MCF 10A (cell line): Measurements from ENCODE around the gene TMEM131. TPM values are rescaled to one million over a fixed set of nuclear protein-coding genes. Genes with fewer than 3 reads are reported as not detected.

Experiments
- BruUV-seq: library from RNA; stranded (reverse); fragments of 400-500 nt; replicated peaks from 2 replicates; lab custom pipeline; 2021; lab: Mats Ljungman, UMichigan
- CTCF ChIA-PET: fragments of 300-600 bp; sonication (Branson Sonifier 250); formaldehyde crosslinking; extraction: SDS; loops from one replicate; lab custom pipeline; 2021; ENCODE audit warnings: antibody characterized with exemption, inconsistent platforms; lab: Yijun Ruan, JAX
- POLR2A ChIA-PET: fragments of 300-600, 350-650 bp; sonication (Branson Sonifier 250); formaldehyde crosslinking; extraction: SDS; loops from one replicate; lab custom pipeline; 2020; ENCODE audit warnings: antibody characterized with exemption, inconsistent platforms; lab: Yijun Ruan, JAX
- DNase-seq: peaks from one replicate; pipeline ENCODE4 v3.0.0-alpha.2; 2018; ENCODE audit not compliant: unreplicated experiment
- H3K27ac Mint-ChIP-seq: one replicate; pipeline ENCODE4 v1.8.0; 2022; ENCODE audit warnings: mild to moderate bottlenecking, low read depth, mixed read lengths; ENCODE audit not compliant: unreplicated experiment
- H3K27me3 Mint-ChIP-seq: one replicate; pipeline ENCODE4 v1.8.0; 2022; ENCODE audit warnings: mixed read lengths; ENCODE audit not compliant: insufficient read depth, unreplicated experiment
- H3K36me3 Mint-ChIP-seq: one replicate; pipeline ENCODE4 v1.8.0; 2022; ENCODE audit warnings: mild to moderate bottlenecking, moderate library complexity, mixed read lengths; ENCODE audit not compliant: insufficient read depth, unreplicated experiment
- H3K4me1 Mint-ChIP-seq: one replicate; pipeline ENCODE4 v1.8.0; 2022; ENCODE audit warnings: mixed read lengths; ENCODE audit not compliant: insufficient read depth, unreplicated experiment
- H3K4me3 Mint-ChIP-seq: one replicate; pipeline ENCODE4 v1.8.0; 2022; ENCODE audit warnings: mild to moderate bottlenecking, moderate library complexity, mixed read lengths; ENCODE audit not compliant: unreplicated experiment
- H3K9me3 Mint-ChIP-seq: one replicate; pipeline ENCODE4 v1.8.0; 2022; ENCODE audit warnings: mixed read lengths; ENCODE audit not compliant: unreplicated experiment
- CTCF ChIP-seq: fragments of 200-600 bp; IDR thresholded peaks from one replicate; pipeline ENCODE4 v1.8.0; 2022; ENCODE audit warnings: antibody characterized with exemption, mild to moderate bottlenecking; ENCODE audit not compliant: unreplicated experiment
- intact Hi-C: fragments of 100-400 bp; cut with micrococcal nuclease; formaldehyde crosslinking; loops from 2 replicates; pipeline ENCODE4 v1.14.1; 2022
- total RNA-seq: library from RNA; stranded (reverse); gene quantifications from 2 replicates; pipeline ENCODE4 v1.2.3, GENCODE V29; 2022

Gene TMEM131
- total RNA-seq, 1 experiment from 2014 or later: 42.2 TPM

- no peak overlapping the region for H3K27ac Mint-ChIP-seq
- no peak for TF ChIP-seq CTCF
- H3K9me3 Mint-ChIP-seq: peaks cover 17% of the 10 kb centered on the region
- H3K4me3 Mint-ChIP-seq: no peak overlapping the region
- DNase-seq: no peak
- ChIA-PET CTCF (no interaction called here), POLR2A (no interaction called here)
- no peaks in the 10 kb centered on the region for H3K27me3 Mint-ChIP-seq
- H3K36me3 Mint-ChIP-seq: peaks cover 4% of the 10 kb centered on the region
- intact Hi-C loops: no loop called here
- no peaks in the 10 kb centered on the region for H3K4me1 Mint-ChIP-seq
- BruUV-seq: no TSS peak
These were observed 44.7 kb upstream of the TMEM131 start for GRCh38 chr2:98040331-98040939.

- intact Hi-C loops: no loop called here
These were observed 43.5 kb upstream of the TMEM131 start for GRCh38 chr2:98039085-98039756.

GRCh38 chr2:98037666-98038336 is 42.1 kb upstream of the TMEM131 start:
- intact Hi-C loops: no loop called here
- Mint-ChIP-seq H3K36me3 (no peaks in the 10 kb centered on the region), H3K4me1 (no peaks in the 10 kb centered on the region), H3K9me3 (no peaks in the 10 kb centered on the region), H3K27ac (no peak overlapping the region), H3K27me3 (no peaks in the 10 kb centered on the region), H3K4me3 (no peak overlapping the region)
- no peak for TF ChIP-seq CTCF
- DNase-seq: no peak
- no TSS peak for BruUV-seq
- ChIA-PET POLR2A (no interaction called here), CTCF (interaction anchor here (0.5 kb wide), 1 partner anchor 56 kb away, joined by 3 read pairs; no protein-coding TSS in a partner anchor)

More at GRCh38 chr2:98039085-98039756, 43.5 kb upstream of the TMEM131 start:
- Mint-ChIP-seq H3K27me3 (no peaks in the 10 kb centered on the region), H3K27ac (no peak overlapping the region), H3K36me3 (no peaks in the 10 kb centered on the region), H3K4me1 (no peaks in the 10 kb centered on the region), H3K9me3 (peaks cover 6% of the 10 kb centered on the region), H3K4me3 (no peak overlapping the region)
- no TSS peak for BruUV-seq
- no peak for DNase-seq
- ChIA-PET POLR2A (interaction anchor here (0.6 kb wide), 1 partner anchor 219 kb away, joined by 3 read pairs; no protein-coding TSS in a partner anchor), CTCF (no interaction called here)
- no peak for TF ChIP-seq CTCF

- no peaks in the 10 kb centered on the region for H3K4me1 Mint-ChIP-seq
- no peak for TF ChIP-seq CTCF
- H3K4me3 Mint-ChIP-seq: no peak overlapping the region
- no peaks in the 10 kb centered on the region for H3K9me3 Mint-ChIP-seq
- no peak overlapping the region for H3K27ac Mint-ChIP-seq
- BruUV-seq: no TSS peak
- CTCF ChIA-PET: interaction anchor here (0.5 kb wide), 1 partner anchor 55 kb away, joined by 3 read pairs; no protein-coding TSS in a partner anchor
- no peak for DNase-seq
- H3K36me3 Mint-ChIP-seq: no peaks in the 10 kb centered on the region
- POLR2A ChIA-PET: interaction anchor here (0.6 kb wide), 1 partner anchor 13 kb away, joined by 5 read pairs; no protein-coding TSS in a partner anchor
- intact Hi-C loops: no loop called here
- no peaks in the 10 kb centered on the region for H3K27me3 Mint-ChIP-seq
These were observed 41.5 kb upstream of the TMEM131 start for GRCh38 chr2:98037206-98037605.
